DMS 273 treated with DMSO at 0.1 percent for 48 hours (cell line): Measurements from ENCODE around the gene SLC9A9.

Source experiments
- DNase-seq: peaks from one replicate; lab custom pipeline; 2025; lab: John Stamatoyannopoulos, UW

SLC9A9 gene

GRCh38 chr3:143843587-143843986 is 4.7 kb downstream of the SLC9A9 start:
- no peak for DNase-seq

GRCh38 chr3:143840636-143841035 is 7.6 kb downstream of the SLC9A9 start:
- DNase-seq: no peak

DNA sequence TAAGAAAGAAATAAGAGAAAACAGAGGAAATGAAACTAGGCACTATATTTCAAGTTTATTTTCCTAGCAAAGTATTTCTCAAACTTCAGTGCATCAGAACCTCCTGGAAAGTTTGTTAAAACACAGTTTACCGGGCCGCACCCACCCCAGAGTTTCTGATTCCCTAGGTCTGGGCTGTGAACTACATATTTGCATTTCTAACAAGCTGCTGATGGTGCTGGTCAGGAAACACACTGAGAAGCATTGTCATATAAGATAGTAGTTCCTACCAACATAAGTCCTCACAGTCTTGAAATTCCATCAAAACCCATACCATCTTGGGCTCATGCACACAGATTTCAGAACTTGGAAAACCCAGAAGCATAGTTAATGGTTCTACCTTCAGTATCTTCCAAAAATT is 8.3 kb downstream of the SLC9A9 start:
- no peak for DNase-seq

GRCh38 chr3:143837076-143837475 is 11.2 kb downstream of the SLC9A9 start:
- DNase-seq: no peak

DNA sequence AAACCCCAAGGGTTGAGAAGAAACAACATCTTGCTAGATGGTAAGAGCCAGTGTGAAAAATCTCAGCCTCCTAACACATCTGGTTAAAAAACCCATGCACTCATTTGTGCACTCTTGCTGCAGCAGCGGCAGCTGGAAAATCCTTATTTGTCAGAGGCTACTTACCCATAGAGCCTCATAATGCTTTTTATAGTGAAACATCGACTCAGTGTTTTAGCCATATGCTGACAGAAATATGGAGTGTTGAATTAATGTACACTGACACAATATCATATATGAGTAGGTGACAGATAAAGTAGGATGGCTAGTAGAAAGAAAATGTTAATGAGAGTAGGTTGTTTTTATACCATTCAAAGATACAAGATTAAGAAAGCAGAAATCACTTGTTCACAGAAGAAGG is 13.0 kb downstream of the SLC9A9 start:
- DNase-seq: no peak

DNA sequence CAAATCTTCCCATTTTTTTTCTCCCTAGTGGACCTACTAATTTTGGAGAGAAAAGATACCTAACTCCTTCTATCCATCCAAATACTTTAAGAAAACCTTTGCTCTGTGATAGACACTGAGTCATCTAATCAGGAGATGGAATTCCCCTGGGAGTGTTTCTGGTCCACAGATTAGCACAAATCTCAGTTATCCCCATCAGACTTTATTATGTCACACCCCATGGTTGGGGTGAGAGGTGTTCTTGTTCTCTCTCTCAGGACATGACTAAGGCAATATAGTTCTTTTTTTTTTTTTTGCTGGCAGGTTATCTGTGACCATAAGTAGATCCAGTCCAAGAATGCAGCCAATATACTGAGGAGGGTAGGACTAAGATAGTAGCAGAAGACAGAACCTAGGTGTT is 15.8 kb downstream of the SLC9A9 start:
- DNase-seq: no peak

- no peak for DNase-seq
Observed at GRCh38 chr3:143831994-143832393, 16.3 kb downstream of the SLC9A9 start.

DNA sequence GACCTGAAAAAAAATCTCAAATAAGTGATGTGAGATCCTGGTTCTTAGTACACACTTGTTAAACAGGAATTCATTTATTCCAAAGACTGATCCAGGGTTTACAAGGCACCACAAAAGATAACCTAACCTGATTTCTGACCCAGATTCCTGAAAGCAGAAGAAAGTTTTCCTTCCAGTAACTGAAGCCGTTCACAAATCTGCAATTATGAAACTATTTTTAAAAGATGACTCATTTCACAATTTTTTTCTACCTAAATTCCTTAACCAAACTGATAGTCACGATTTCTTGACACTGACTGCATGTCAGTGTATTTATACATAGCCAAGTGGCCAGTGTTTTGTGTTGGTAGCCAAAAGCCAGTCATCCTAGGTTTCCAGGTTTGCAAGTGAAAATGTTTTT is 17.1 kb downstream of the SLC9A9 start:
- DNase-seq: no peak

DNA sequence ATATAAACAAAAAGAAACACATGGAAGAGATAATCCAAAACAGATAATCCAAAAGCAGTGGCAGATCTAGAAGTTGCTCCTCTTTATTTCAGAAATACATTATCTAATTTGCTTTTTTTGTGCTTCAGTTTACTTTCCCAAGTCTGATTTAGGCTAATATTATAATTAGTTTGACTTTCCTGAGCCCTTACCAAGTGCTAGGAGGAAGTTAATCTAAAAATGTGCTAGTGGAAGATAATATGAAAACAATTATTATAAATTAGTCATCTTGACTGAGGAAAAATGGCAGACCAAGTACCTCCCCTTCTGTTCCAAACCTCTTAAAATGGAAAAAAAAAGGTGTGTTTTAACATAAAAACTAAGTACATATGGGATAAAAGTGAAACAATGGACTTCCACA is 17.5 kb downstream of the SLC9A9 start:
- no peak for DNase-seq

- no peak for DNase-seq
Observed at GRCh38 chr3:143830063-143830462, 18.2 kb downstream of the SLC9A9 start.

- DNase-seq: no peak
Observed at GRCh38 chr3:143827425-143827824, 20.8 kb downstream of the SLC9A9 start.

- DNase-seq: no peak
Observed at GRCh38 chr3:143826296-143826695, 22.0 kb downstream of the SLC9A9 start.

DNA sequence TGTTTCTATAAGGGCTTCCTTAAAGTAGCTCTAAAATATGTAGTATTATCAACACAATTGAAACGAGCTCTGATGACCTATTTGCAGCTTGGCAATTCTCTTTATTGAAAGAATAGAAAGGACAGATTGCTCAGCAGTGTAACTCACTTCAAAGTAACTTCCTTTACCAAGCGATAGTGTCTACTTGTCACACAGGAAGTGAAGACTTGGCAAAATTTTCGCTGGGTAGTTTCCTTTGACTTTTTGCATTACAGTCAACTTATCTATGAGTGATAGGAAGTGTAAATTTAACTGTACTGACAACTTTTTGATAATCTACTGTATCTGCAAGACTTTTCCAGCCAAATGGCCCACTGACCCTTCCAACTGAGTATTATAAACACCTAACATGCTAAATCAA is 22.8 kb downstream of the SLC9A9 start:
- no peak for DNase-seq

DNA sequence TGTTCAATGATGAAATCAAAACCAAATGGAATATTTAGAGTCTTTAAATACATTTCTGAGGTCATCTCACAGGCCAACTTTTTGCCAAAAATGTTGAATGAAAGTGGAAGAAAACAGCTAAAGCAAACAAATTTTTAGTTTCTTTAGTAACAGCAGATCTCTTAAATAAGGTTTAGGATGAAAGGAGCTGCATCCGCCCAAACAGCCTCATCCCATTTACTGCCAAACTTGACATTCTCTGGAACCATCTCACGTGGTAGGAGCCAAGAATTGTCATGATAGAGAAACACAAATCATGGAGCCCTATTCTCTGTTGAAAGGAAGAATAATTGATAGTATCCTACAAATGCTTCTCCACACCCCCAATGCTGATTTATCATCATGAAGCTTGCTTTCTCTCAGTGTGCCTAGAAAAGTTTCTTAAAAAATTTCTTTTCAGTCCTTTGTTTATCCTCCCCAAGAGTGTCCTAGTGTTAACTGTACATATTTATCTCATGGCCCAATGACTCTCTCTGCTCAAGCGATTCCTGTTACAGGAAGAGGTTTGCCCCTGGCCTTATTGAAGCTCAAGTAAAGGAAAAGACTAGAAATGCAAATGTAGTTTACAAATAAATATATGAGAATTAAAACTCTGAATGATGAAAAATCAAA is 23.4 kb downstream of the SLC9A9 start:
- DNase-seq: no peak

- no peak for DNase-seq
Observed at GRCh38 chr3:143822798-143823197, 25.5 kb downstream of the SLC9A9 start.

- DNase-seq: no peak
Observed at GRCh38 chr3:143822374-143822773, 25.9 kb downstream of the SLC9A9 start.

- DNase-seq: no peak
Observed at GRCh38 chr3:143821862-143822261, 26.4 kb downstream of the SLC9A9 start.

DNA sequence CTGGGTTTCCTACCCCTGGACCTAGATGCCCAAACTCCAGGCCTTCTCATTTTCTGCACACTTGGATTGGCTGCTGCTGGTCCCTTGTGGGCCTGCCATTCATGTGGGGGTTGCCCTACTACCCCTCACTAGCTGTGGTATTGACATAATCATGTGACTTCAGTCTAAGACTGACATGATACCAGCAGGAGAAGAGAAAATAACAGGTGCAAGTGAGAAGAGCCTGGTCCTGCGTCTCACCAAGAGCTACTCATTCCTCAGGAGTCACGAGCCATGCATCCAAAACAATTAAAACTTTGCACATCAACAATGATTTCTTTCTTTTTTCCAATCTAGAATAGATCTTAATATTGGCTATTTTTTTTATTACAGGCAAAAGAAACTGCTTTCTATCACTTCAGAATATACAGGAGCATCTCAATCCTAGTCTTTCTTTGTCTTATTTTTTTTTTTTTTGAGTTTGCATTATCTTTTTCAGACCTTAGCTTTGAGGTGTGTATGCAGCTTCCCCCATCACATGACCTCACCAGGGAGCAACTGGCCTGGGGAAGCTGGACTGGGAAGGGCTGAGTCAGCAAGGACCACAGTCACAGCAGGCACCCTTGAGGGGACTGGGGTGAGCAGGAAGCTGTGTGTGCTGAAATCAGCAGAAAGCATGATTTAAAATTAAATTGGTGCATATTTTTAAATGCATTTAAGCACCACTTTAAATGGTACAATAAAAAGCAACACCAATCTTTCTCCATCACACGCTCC is 27.6 kb downstream of the SLC9A9 start:
- DNase-seq: no peak

DNA sequence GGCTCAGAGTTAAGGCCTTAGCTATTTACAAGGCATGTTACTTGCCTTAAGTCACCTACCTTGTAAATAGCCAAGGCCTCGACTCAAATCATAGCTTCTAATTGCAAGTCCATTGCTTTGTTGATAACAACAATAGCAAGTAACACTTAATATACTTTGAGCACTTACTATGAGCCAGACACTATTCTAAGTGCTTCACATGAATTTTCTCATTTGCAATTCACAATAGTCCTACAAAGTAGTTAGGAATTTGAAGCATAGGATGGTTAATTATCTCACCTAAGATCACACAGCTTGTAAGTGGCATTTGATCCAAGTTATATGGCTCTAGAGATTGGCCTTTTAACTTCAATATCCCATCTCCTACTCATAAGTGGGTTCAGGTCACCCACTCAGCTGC is 28.4 kb downstream of the SLC9A9 start:
- DNase-seq: no peak

DNA sequence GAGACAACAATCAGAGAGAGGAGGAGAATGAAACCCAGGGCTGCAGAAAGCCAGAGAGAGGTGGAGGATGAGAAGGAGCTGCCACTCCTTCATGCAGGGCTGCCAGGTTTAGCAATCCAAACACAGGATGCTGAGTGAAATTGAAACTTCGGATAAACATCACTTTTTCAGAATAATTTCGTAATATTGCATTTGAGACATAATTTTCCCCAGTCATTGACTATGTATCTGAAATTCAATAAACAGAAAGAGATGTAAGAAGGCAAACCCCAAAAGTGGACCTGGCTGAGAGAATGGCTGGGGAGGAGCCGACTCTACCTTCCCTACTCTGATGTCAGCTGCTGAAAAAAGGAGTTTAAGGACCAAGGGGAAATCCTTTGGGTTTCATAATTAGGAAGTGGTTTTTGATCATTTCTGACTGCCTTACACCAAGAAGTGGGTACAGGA is 33.8 kb downstream of the SLC9A9 start:
- DNase-seq: no peak

GRCh38 chr3:143812481-143812880 is 35.8 kb downstream of the SLC9A9 start:
- DNase-seq: no peak

- DNase-seq: no peak
Observed at GRCh38 chr3:143811602-143812001, 36.7 kb downstream of the SLC9A9 start.

- no peak for DNase-seq
Observed at GRCh38 chr3:143810953-143811265, 37.4 kb downstream of the SLC9A9 start.
